ENCODE results near the gene CNOT10.
A peak's percentile ranks its signal among the peaks of the same experiment; 100 is the strongest.
"Not testable (repeated sequence)": the region's sequence is repeated elsewhere in the genome, so short reads cannot be mapped to it uniquely, and the experiment has no call there.

Gene CNOT10

DNA sequence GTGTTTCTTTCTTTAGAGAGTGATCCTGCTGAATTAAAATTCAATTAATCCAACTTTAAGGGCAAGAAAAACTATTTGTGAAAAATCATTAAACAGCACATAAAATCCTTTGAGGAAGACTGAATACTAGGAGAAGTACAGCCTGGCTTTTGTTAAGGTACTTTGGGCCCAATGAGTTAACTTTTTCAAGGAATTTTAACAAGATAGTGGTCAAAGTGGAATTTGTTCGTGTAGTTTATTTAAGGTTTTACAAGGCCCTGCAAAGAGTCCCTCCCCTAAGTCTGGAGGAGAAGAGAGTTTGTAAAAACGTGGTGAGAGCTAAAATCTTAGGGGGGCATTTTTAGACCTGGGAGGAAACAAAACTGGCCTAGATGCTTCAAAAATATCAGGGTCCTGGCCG is 106.8 kb downstream of the CNOT10 start:
- no peak overlapping the region for H2AFZ ChIP-seq (ENCODE audit: low read length, unreplicated experiment)
- H3K27me3 ChIP-seq (ENCODE audit: insufficient read depth, low read length), result peaks cover 15% of the 10 kb centered on the region; the same call in 1 of the 2 replicates
- no peaks in the 10 kb centered on the region for H3K4me1 ChIP-seq (ENCODE audit: control insufficient read depth, insufficient read depth, low read length, unreplicated experiment)
- no peak overlapping the region for H3K4me3 ChIP-seq (ENCODE audit: low read depth, low read length)
- no peak overlapping the region for H3K27ac ChIP-seq (ENCODE audit: low read depth, low read length)
- no peaks in the 10 kb centered on the region for H3K36me3 ChIP-seq (ENCODE audit: insufficient read depth, low read length)
- H3K79me2 ChIP-seq (ENCODE audit: control insufficient read depth, insufficient read depth, low read length, unreplicated experiment), result no peaks in the 10 kb centered on the region

DNA sequence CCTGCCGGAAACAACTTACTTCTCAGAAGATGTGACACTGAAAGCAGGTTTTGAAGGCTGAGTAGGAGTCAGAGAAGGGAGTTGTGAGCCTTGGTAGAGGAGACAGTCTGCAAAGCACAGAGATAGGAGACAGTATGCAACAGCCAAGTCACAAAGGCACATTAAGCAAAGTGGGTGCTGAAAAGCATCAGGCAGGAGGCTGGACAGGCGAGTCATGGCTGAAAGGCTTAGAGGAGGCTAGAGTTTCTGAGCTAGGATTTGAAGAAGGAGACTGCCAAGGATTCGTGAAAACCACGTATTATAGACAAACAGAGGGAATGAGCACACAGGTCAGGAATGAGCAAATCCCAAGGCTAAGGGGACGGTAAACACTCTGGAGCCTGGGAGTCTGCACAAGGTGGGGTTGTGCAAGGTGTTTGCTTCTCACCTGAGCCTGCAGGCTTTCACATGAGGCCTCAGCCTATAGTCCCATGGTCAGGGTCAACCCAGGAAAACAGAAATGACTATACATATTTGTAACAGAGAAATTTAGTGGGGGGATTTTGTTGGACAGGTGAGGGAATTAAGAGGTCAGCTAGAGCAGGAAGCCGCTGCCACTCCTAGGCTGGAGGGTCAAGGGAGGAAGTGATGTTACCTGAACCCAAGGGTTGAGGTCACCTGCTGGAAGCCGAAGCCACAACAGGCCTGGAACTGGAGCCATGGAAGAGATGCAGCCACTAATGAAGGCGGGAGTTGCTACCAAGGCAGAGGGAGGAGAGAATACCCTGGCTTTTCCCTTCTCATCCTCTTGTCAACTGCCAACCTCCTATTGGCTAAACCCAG is 109.7 kb downstream of the CNOT10 start:
- Histone ChIP-seq H3K79me2 (ENCODE audit: control insufficient read depth, insufficient read depth, low read length, unreplicated experiment) (no peaks in the 10 kb centered on the region), H3K27me3 (ENCODE audit: insufficient read depth, low read length) (peaks cover 15% of the 10 kb centered on the region; the same call in 1 of the 2 replicates), H3K27ac (ENCODE audit: low read depth, low read length) (no peak overlapping the region), H2AFZ (ENCODE audit: low read length, unreplicated experiment) (no peak overlapping the region), H3K4me3 (ENCODE audit: low read depth, low read length) (no peak overlapping the region), H3K4me1 (ENCODE audit: control insufficient read depth, insufficient read depth, low read length, unreplicated experiment) (no peaks in the 10 kb centered on the region), H3K36me3 (ENCODE audit: insufficient read depth, low read length) (no peaks in the 10 kb centered on the region)

DNA sequence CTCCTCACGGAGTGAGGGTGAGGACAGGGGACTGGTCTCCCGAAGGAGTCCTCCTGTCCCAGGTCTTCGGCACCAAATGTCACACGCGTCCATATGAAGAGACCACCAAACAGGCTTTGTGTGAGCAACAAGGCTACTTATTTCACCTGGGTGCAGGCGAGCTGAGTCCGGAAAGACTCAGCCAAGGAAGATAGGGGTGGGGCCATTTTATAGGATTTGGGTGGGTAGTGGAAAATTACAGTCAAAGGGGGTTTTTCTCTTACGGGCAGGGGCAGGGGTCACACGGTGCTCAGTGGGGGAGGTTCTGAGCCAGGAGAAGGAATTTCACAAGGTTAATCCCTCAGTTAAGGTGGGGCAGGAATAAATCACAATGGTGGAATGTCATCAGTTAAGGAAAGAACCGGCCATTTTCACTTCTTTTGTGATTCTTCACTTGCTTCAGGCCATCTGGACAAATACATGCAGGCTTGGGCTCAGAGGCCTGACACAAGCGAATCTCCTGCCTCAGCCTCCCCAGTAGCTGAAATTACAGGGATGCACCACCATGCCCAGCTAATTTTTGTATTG is 111.5 kb downstream of the CNOT10 start:
- H3K27me3 ChIP-seq (ENCODE audit: insufficient read depth, low read length), result peaks cover 23% of the 10 kb centered on the region; the same call in 1 of the 2 replicates
- H3K4me3 ChIP-seq (ENCODE audit: low read depth, low read length); H3K4me1 ChIP-seq (ENCODE audit: control insufficient read depth, insufficient read depth, low read length, unreplicated experiment); H3K79me2 ChIP-seq (ENCODE audit: control insufficient read depth, insufficient read depth, low read length, unreplicated experiment); H3K36me3 ChIP-seq (ENCODE audit: insufficient read depth, low read length); H2AFZ ChIP-seq (ENCODE audit: low read length, unreplicated experiment); H3K27ac ChIP-seq (ENCODE audit: low read depth, low read length): not testable (repeated sequence)

DNA sequence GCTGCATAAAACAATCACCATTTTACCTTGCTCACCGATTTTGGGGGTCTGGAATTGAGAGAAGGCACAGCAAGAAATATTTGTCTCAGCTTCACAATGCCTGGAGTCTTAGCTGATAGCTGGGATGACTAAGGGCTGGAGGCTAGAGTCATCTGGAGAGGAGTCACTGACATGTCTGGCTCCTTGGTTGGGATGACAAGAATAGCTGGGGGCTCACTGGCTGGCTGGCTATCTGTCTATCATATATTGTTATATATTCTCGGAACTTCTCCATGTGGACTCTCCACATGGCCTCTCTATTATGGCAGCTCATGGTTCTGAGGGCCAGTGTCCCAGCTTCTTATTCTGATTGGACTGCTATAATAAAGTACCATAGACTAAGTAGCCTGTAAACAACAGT is 112.8 kb downstream of the CNOT10 start:
- no peaks in the 10 kb centered on the region for H3K79me2 ChIP-seq (ENCODE audit: control insufficient read depth, insufficient read depth, low read length, unreplicated experiment)
- H3K36me3 ChIP-seq (ENCODE audit: insufficient read depth, low read length), result no peaks in the 10 kb centered on the region
- no peak overlapping the region for H3K4me3 ChIP-seq (ENCODE audit: low read depth, low read length)
- H2AFZ ChIP-seq (ENCODE audit: low read length, unreplicated experiment), result no peak overlapping the region
- H3K4me1 ChIP-seq (ENCODE audit: control insufficient read depth, insufficient read depth, low read length, unreplicated experiment), result no peaks in the 10 kb centered on the region
- peaks cover 23% of the 10 kb centered on the region; the same call in 1 of the 2 replicates for H3K27me3 ChIP-seq (ENCODE audit: insufficient read depth, low read length)
- no peak overlapping the region for H3K27ac ChIP-seq (ENCODE audit: low read depth, low read length)

DNA sequence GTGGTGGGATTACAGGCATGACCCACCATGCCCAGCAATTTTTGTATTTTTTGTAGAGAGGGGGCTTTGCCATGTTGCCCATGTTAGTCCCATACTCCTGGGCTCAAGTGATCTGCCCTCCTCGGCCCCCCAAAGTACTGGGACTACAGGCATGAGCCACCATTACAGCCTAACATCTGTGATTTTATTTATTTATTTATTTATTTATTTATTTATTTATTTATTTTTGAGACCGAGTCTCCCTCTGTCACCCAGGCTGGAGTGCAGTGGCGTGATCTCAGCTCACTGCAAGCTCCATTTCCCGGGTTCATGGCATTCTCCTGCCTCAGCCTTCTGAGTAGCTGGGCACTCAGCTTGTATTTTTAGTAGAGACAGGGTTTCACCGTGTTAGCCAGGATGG is 116.5 kb downstream of the CNOT10 start:
- not testable (repeated sequence) for H3K36me3 ChIP-seq (ENCODE audit: insufficient read depth, low read length); H3K4me3 ChIP-seq (ENCODE audit: low read depth, low read length); H3K27ac ChIP-seq (ENCODE audit: low read depth, low read length); H3K4me1 ChIP-seq (ENCODE audit: control insufficient read depth, insufficient read depth, low read length, unreplicated experiment); H2AFZ ChIP-seq (ENCODE audit: low read length, unreplicated experiment); H3K79me2 ChIP-seq (ENCODE audit: control insufficient read depth, insufficient read depth, low read length, unreplicated experiment)
- peaks cover 22% of the 10 kb centered on the region; the same call in 1 of the 2 replicates for H3K27me3 ChIP-seq (ENCODE audit: insufficient read depth, low read length)

DNA sequence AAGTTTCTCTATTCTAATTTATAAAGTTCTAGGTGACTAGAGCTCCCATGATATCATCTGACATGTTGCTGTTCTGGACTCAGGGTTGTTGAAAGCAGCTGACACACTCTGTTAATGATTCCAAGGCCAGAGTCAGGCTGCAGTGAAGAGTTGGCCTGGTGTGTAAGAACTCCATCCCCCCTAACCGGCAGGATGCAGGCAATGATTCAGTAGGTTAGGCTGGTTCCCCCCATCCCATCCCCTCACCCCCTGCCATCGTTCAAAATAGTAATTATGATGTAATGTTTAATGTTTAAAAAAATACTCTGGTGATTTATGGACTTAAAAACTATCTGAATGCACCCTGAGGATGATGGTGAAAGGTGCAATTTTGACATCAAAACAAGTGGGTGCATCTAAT is 128.2 kb downstream of the CNOT10 start:
- no peak overlapping the region for H3K27ac ChIP-seq (ENCODE audit: low read depth, low read length)
- H2AFZ ChIP-seq (ENCODE audit: low read length, unreplicated experiment), result no peak overlapping the region
- no peak overlapping the region for H3K4me3 ChIP-seq (ENCODE audit: low read depth, low read length)
- H3K27me3 ChIP-seq (ENCODE audit: insufficient read depth, low read length), result peaks cover 40% of the 10 kb centered on the region
- no peaks in the 10 kb centered on the region for H3K36me3 ChIP-seq (ENCODE audit: insufficient read depth, low read length)
- no peaks in the 10 kb centered on the region for H3K79me2 ChIP-seq (ENCODE audit: control insufficient read depth, insufficient read depth, low read length, unreplicated experiment)
- H3K4me1 ChIP-seq (ENCODE audit: control insufficient read depth, insufficient read depth, low read length, unreplicated experiment), result no peaks in the 10 kb centered on the region

DNA sequence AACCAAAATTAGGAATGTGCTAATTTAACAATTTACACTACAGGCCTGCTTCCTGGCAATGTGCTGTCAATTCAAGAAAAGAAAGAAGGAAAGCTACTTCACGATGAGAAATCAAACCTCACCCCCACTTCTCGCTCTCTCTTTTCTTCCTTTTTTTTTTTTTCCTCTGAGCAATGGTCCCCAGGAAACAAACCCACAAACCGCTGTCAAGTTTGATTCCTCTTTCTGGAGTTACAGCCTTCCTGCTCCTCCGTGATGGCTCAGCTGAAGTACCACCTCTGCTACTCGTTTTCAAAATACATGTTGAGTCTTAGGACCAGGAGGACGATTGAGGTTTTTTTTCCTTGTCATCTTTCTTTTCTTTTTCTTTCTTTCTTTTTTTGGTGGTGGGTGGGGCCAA is 129.4 kb downstream of the CNOT10 start:
- Histone ChIP-seq H3K4me1 (ENCODE audit: control insufficient read depth, insufficient read depth, low read length, unreplicated experiment) (no peaks in the 10 kb centered on the region), H3K27me3 (ENCODE audit: insufficient read depth, low read length) (peaks cover 50% of the 10 kb centered on the region), H3K36me3 (ENCODE audit: insufficient read depth, low read length) (no peaks in the 10 kb centered on the region), H3K4me3 (ENCODE audit: low read depth, low read length) (no peak overlapping the region), H3K79me2 (ENCODE audit: control insufficient read depth, insufficient read depth, low read length, unreplicated experiment) (no peaks in the 10 kb centered on the region), H2AFZ (ENCODE audit: low read length, unreplicated experiment) (no peak overlapping the region), H3K27ac (ENCODE audit: low read depth, low read length) (no peak overlapping the region)

DNA sequence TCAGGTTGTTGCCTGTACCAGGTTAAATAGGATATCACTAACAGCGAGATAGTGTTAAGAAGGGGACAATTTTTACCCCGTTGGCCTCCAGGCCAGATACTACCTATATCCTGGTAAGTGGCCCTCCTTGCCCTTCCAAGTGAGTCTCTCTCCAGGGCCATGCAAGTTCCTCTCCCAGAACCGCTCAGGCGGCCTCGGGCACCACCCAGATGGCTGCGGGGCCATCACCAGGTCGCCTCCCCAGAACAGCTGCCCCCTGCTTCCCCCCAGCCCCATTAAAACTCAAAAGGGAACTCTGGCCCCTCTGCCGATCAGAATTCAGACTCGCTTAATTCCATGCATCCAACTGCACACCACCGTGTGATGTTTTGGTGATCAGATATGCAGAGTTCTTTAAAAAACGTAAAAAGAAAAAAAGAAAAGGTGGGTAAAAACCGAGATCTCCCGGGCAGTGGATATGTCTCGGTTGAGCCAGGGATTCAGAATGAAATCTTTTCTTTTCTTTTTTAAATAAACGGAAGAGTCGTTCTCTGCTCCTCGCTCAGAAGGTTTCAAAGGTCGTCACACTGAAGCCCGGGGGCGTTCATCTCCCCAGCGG is 131.0 kb downstream of the CNOT10 start:
- Histone ChIP-seq H3K79me2 (ENCODE audit: control insufficient read depth, insufficient read depth, low read length, unreplicated experiment) (no peaks in the 10 kb centered on the region), H3K4me1 (ENCODE audit: control insufficient read depth, insufficient read depth, low read length, unreplicated experiment) (no peaks in the 10 kb centered on the region), H2AFZ (ENCODE audit: low read length, unreplicated experiment) (no peak overlapping the region), H3K36me3 (ENCODE audit: insufficient read depth, low read length) (no peaks in the 10 kb centered on the region), H3K4me3 (ENCODE audit: low read depth, low read length) (no peak overlapping the region), H3K27ac (ENCODE audit: low read depth, low read length) (no peak overlapping the region), H3K27me3 (ENCODE audit: insufficient read depth, low read length) (peaks cover 66% of the 10 kb centered on the region)

DNA sequence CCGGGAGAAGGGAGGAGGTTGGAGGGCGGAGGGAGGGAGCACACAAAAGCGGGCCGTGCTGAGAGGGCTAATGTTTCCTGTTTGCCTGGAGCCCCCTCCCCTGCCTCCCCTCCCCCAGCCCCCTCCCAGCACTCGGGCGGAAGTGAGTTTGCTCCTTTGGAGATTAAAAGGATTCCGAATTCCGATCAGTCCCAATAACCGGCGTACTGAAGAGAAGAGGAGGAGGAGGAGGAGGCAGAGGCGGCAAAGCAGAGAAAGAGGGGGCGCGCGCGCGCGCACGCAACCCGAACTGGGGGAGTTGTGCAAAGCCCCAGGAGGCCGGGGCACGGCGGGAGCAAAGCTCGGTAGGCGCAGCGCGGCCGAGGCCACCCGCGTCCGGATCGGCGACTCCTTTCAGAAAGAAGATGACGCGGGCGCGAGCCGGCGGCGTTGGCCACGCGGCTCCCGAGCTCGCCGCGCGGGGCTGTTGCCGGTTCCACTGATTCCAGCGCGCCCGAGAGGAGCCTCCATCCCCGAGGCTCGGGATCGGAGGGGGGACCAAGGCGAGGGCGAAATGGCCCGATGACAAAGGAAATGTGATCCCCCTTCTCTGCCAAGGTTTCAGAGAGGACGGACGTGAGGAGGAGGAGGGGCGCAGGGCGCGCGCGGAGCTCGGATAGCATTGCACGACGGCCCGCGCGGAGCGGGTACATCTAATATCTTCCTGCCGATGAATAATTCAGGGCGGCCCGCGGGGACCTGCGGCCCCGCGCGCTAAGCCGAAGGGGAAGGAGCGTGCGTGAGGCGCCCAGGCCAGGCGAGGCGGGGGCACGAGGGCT is 131.7 kb downstream of the CNOT10 start:
- Histone ChIP-seq H2AFZ (ENCODE audit: low read length, unreplicated experiment) (peak overlapping the region; percentile 94), H3K36me3 (ENCODE audit: insufficient read depth, low read length) (no peaks in the 10 kb centered on the region), H3K4me3 (ENCODE audit: low read depth, low read length) (peak overlapping the region; percentile 72), H3K4me1 (ENCODE audit: control insufficient read depth, insufficient read depth, low read length, unreplicated experiment) (no peaks in the 10 kb centered on the region), H3K27me3 (ENCODE audit: insufficient read depth, low read length) (peaks cover 73% of the 10 kb centered on the region), H3K27ac (ENCODE audit: low read depth, low read length) (no peak overlapping the region), H3K79me2 (ENCODE audit: control insufficient read depth, insufficient read depth, low read length, unreplicated experiment) (no peaks in the 10 kb centered on the region)

DNA sequence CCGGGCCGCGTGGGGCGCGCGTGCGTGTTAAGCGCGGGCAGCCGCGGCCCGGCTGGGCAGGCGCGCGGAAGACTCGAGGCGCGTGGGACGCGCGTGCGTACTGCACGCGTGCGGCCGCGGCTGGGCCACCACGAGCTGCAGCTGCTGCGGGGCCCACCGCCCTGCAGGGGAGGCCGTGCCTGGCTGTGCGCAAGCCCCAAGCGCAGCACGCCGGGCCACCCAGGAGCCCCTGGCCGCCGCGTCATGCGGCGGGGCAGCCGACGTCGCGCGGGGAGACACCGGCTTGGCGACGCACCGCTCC is 132.2 kb downstream of the CNOT10 start:
- H3K27me3 ChIP-seq (ENCODE audit: insufficient read depth, low read length), result peaks cover 79% of the 10 kb centered on the region
- H3K36me3 ChIP-seq (ENCODE audit: insufficient read depth, low read length), result no peaks in the 10 kb centered on the region
- H2AFZ ChIP-seq (ENCODE audit: low read length, unreplicated experiment), result no peak overlapping the region
- no peaks in the 10 kb centered on the region for H3K4me1 ChIP-seq (ENCODE audit: control insufficient read depth, insufficient read depth, low read length, unreplicated experiment)
- H3K79me2 ChIP-seq (ENCODE audit: control insufficient read depth, insufficient read depth, low read length, unreplicated experiment), result no peaks in the 10 kb centered on the region
- peak overlapping the region; percentile 72 for H3K4me3 ChIP-seq (ENCODE audit: low read depth, low read length)
- H3K27ac ChIP-seq (ENCODE audit: low read depth, low read length), result no peak overlapping the region
